Measurements from ENCODE around the gene ZNF385B.

ZNF385B gene

DNA sequence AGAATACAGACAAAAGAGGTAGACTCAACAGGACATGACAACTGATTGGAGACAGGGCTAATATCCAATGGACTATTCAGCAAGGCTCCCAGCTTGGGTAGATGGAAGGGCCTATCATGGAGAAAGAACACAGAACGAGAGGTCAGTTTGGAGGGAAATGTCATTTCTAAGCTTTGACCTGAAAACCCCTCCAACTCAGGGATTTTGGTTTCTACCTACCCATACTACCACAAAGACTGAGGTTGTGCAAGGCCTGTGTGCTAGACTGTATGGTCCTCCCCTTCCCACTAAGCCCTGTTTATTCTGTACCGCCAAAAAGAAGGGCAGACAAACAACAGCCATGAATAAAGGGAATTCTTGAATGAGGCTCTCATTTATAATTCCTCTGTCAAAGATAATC is 288.9 kb downstream of the ZNF385B start:
- H3K9me3 ChIP-seq (ENCODE audit: low read length), result no peaks in the 10 kb centered on the region
- H3K9me2 ChIP-seq (ENCODE audit: low read depth, low read length), result no peaks in the 10 kb centered on the region
- H3K36me3 ChIP-seq (ENCODE audit: insufficient read depth, low read length), result no peaks in the 10 kb centered on the region
- H3K4me2 ChIP-seq (ENCODE audit: low read length), result no peak overlapping the region
- TF ChIP-seq EZH2 (IDR thresholded peaks at IDR 0.05; ENCODE audit: borderline replicate concordance, low read length) (no peak), CTCF (IDR thresholded peaks at IDR 0.05; ENCODE audit: low read length) (no peak)
- H4K20me1 ChIP-seq (ENCODE audit: insufficient read depth, low read length), result no peaks in the 10 kb centered on the region
- no peaks in the 10 kb centered on the region for H3F3A ChIP-seq (ENCODE audit: insufficient read depth, low read length)
- no peaks in the 10 kb centered on the region for H3K4me1 ChIP-seq (ENCODE audit: insufficient read depth, low read length, severe bottlenecking)
- H3K27me3 ChIP-seq (ENCODE audit: insufficient read depth, low read length), result no peaks in the 10 kb centered on the region
- no peak overlapping the region for H2AFZ ChIP-seq (ENCODE audit: low read length)
- no peak overlapping the region for H3K27ac ChIP-seq (ENCODE audit: low read depth, low read length, poor library complexity, severe bottlenecking)
- H3K4me3 ChIP-seq (ENCODE audit: low read depth, low read length, poor library complexity, severe bottlenecking), result no peak overlapping the region
- no peaks in the 10 kb centered on the region for H3K79me2 ChIP-seq (ENCODE audit: insufficient read depth, low read length)
- no peak overlapping the region for H3K9ac ChIP-seq (ENCODE audit: low read length)

DNA sequence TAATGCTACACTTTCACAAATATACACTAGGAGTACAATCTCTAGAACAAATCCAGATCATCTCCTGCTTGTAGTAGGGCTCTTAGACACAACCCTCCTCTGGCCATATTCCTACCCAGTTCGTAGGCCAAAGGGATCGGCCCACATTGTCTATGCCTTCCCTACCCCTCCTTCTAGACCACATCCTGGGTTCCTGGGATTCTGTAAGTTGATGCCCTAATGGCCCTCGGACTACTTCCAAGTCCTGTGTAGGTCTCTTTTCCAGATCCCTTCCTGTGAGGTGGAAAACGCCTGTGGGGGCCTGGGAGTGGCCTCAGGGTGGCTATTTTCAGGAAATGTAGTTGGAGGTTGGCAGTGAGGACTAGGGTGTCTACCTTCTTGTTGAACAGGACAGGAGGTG is 289.7 kb downstream of the ZNF385B start:
- Histone ChIP-seq H2AFZ (ENCODE audit: low read length) (no peak overlapping the region), H3K4me3 (ENCODE audit: low read depth, low read length, poor library complexity, severe bottlenecking) (no peak overlapping the region), H3K36me3 (ENCODE audit: insufficient read depth, low read length) (no peaks in the 10 kb centered on the region), H3K79me2 (ENCODE audit: insufficient read depth, low read length) (no peaks in the 10 kb centered on the region), H3F3A (ENCODE audit: insufficient read depth, low read length) (no peaks in the 10 kb centered on the region), H3K4me1 (ENCODE audit: insufficient read depth, low read length, severe bottlenecking) (no peaks in the 10 kb centered on the region), H3K27ac (ENCODE audit: low read depth, low read length, poor library complexity, severe bottlenecking) (no peak overlapping the region), H3K4me2 (ENCODE audit: low read length) (no peak overlapping the region), H3K9me3 (ENCODE audit: low read length) (no peaks in the 10 kb centered on the region), H4K20me1 (ENCODE audit: insufficient read depth, low read length) (no peaks in the 10 kb centered on the region), H3K9me2 (ENCODE audit: low read depth, low read length) (no peaks in the 10 kb centered on the region), H3K27me3 (ENCODE audit: insufficient read depth, low read length) (no peaks in the 10 kb centered on the region), H3K9ac (ENCODE audit: low read length) (no peak overlapping the region)
- TF ChIP-seq CTCF (IDR thresholded peaks at IDR 0.05; ENCODE audit: low read length) (no peak), EZH2 (IDR thresholded peaks at IDR 0.05; ENCODE audit: borderline replicate concordance, low read length) (no peak)

DNA sequence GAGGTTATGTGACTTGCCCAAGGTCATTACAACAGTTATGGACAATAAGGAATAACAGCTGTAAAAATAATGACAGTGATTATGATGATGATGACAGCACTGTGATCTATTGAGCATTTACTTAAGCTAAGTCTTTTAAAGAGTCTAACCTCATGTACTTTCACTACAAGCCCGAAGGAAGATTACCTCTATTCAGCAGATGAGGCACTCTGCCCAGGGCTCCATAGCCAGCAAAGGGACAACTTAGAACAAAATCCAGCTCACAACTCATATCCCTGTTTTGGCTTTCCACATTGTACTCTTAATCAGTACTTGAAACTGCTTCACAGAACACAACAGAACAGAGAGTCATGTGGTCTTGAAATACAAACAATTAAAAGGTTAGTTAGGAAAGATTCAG is 290.2 kb downstream of the ZNF385B start:
- no peaks in the 10 kb centered on the region for H4K20me1 ChIP-seq (ENCODE audit: insufficient read depth, low read length)
- no peaks in the 10 kb centered on the region for H3K9me3 ChIP-seq (ENCODE audit: low read length)
- no peaks in the 10 kb centered on the region for H3K9me2 ChIP-seq (ENCODE audit: low read depth, low read length)
- no peak overlapping the region for H3K4me3 ChIP-seq (ENCODE audit: low read depth, low read length, poor library complexity, severe bottlenecking)
- TF ChIP-seq EZH2 (IDR thresholded peaks at IDR 0.05; ENCODE audit: borderline replicate concordance, low read length) (no peak), CTCF (IDR thresholded peaks at IDR 0.05; ENCODE audit: low read length) (no peak)
- no peak overlapping the region for H2AFZ ChIP-seq (ENCODE audit: low read length)
- H3F3A ChIP-seq (ENCODE audit: insufficient read depth, low read length), result no peaks in the 10 kb centered on the region
- no peak overlapping the region for H3K4me2 ChIP-seq (ENCODE audit: low read length)
- H3K79me2 ChIP-seq (ENCODE audit: insufficient read depth, low read length), result no peaks in the 10 kb centered on the region
- no peak overlapping the region for H3K27ac ChIP-seq (ENCODE audit: low read depth, low read length, poor library complexity, severe bottlenecking)
- no peak overlapping the region for H3K9ac ChIP-seq (ENCODE audit: low read length)
- no peaks in the 10 kb centered on the region for H3K27me3 ChIP-seq (ENCODE audit: insufficient read depth, low read length)
- H3K36me3 ChIP-seq (ENCODE audit: insufficient read depth, low read length), result no peaks in the 10 kb centered on the region
- no peaks in the 10 kb centered on the region for H3K4me1 ChIP-seq (ENCODE audit: insufficient read depth, low read length, severe bottlenecking)

Measured in OCI-LY1 (cell line).